ENCODE measurements around the gene CACNB1. TPM values are rescaled to one million over a fixed set of nuclear protein-coding genes. Genes with fewer than 3 reads are reported as not detected.

Gene CACNB1
- total and polyA plus RNA-seq, 2 of the 4 experiments (the other 2 are of a cell fraction) = 2.5 to 8.6 TPM

- Histone ChIP-seq H3K9me1 (ENCODE audit: insufficient read depth, low read length) (peaks cover 10% of the 10 kb centered on the region; the same call in 1 of the 2 replicates), H2AFZ (replicated peaks; ENCODE audit: low read length, poor library complexity) (no peak overlapping the region), H3K56ac (ENCODE audit: extremely low read depth, insufficient read depth, low read length) (no peak overlapping the region), H3K9me3 (ENCODE audit: control insufficient read depth, insufficient read depth, low read length) (no peaks in the 10 kb centered on the region), H2AK5ac (ENCODE audit: low read depth, low read length) (no peak overlapping the region), H2BK5ac (ENCODE audit: low read depth, low read length, poor library complexity, severe bottlenecking) (no peak overlapping the region), H2BK20ac (ENCODE audit: low read depth, low read length) (no peak overlapping the region), H3K27ac (ENCODE audit: insufficient read depth, low read length) (no peak overlapping the region), H3K4me3 (ENCODE audit: insufficient read depth, low read depth, low read length) (no peak overlapping the region), H4K5ac (ENCODE audit: low read depth, low read length) (no peak overlapping the region), H4K8ac (ENCODE audit: low read depth in 2 of 2, low read length in 2 of 2) (no peak overlapping the region), H4K20me1 (ENCODE audit: insufficient read depth, low read length) (peaks cover 10% of the 10 kb centered on the region), H3K23ac (ENCODE audit: low read depth, low read length) (no peak overlapping the region), H2BK120ac (ENCODE audit: low read depth, low read length) (no peak overlapping the region), H3K27me3 (ENCODE audit: control insufficient read depth, insufficient read depth, low read length) (no peaks in the 10 kb centered on the region), H3K18ac (ENCODE audit: low read depth, low read length) (no peak overlapping the region), H3K4ac (ENCODE audit: low read depth, low read length) (no peak overlapping the region), H3K14ac (replicated peaks; ENCODE audit: low read depth, low read length) (no peak overlapping the region), H3K4me1 (ENCODE audit: control insufficient read depth, insufficient read depth, low read length) (no peaks in the 10 kb centered on the region), H2AK9ac (replicated peaks; ENCODE audit: low read depth, low read length, poor library complexity) (no peak overlapping the region), H3K79me1 (ENCODE audit: low read depth in 1 of 2, low read length in 2 of 2) (0 out of 4 replicates have a peak, but pooled peaks cover 0 to 2% of the 10 kb centered on the region in 2 experiments), H2BK15ac (ENCODE audit: low read depth, low read length) (no peak overlapping the region), H3K9ac (ENCODE audit: low read depth, low read length) (no peak overlapping the region), H3K4me2 (ENCODE audit: low read depth, low read length) (no peak overlapping the region), H3K36me3 (ENCODE audit: control insufficient read depth, insufficient read depth, low read length) (peaks cover 22% of the 10 kb centered on the region), H4K91ac (ENCODE audit: insufficient read depth, low read depth, low read length) (no peak overlapping the region)
- ATAC-seq (ENCODE audit: low read depth) = no peak
- DNase-seq = no peak
- dilution Hi-C loops (cut with HindIII; ENCODE audit: low sequenced_read_pairs, unreplicated experiment) (no loop called here), intact Hi-C loops (cut with micrococcal nuclease) (loop anchor here (1.0 kb wide), 1 partner anchor 192 kb away; no protein-coding TSS in a partner anchor), in situ Hi-C loops (cut with MboI; ENCODE audit: low sequenced_read_pairs) (no loop called here)
- BruUV-seq (replicated peaks) = no TSS peak
- WGBS, 2 experiments (ENCODE audit: extremely low coverage in 2 of 2, insufficient read length in 1 of 2) = 75% methylated on average over 9 of the region's 10 CpGs; no CpG with 5 or more reads in 1 of the 2 experiments
- ChIA-PET CTCF (interaction anchor here (1.6 to 2.7 kb wide), 2 partner anchors 9 to 11 kb away, joined by 6 to 19 read pairs; partner anchors contain the start of gene ARL5C), POLR2A (ENCODE audit: unreplicated experiment) (no interaction called here)
- TF ChIP-seq RAD21 (IDR thresholded peaks at IDR 0.05; ENCODE audit: low read length) (no peak), RCOR1 (IDR thresholded peaks at IDR 0.05; ENCODE audit: insufficient replicate concordance, low read length) (no peak), USF2 (IDR thresholded peaks at IDR 0.05; ENCODE audit: low read depth, low read length) (no peak), MXI1 (IDR thresholded peaks at IDR 0.05; ENCODE audit: borderline replicate concordance, low read depth, low read length) (no peak)
These were observed 21.8 kb downstream of the CACNB1 start for GRCh38 chr17:39175695-39176093.

Data from IMR-90 (cell line).